ENCODE measurements around the gene ZNF423.

DNA sequence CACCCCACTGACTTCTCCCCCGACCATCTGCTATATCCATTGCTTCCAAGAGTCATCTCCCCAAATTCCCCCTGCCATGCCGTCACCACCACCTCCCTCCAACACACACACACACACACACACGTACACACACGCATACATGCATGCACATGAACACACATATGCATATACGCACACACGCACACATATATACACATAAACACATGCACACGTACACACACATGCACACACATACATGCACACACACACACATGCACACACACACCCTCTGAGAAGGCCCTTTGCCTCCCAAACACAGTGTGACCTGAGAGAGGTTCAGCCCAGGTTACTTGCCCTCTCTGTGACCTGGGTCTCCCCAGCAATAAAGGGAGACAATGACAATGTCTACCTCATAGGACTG, 95.1 kb downstream of the ZNF423 start:
- TF ChIP-seq, protein P1, sequence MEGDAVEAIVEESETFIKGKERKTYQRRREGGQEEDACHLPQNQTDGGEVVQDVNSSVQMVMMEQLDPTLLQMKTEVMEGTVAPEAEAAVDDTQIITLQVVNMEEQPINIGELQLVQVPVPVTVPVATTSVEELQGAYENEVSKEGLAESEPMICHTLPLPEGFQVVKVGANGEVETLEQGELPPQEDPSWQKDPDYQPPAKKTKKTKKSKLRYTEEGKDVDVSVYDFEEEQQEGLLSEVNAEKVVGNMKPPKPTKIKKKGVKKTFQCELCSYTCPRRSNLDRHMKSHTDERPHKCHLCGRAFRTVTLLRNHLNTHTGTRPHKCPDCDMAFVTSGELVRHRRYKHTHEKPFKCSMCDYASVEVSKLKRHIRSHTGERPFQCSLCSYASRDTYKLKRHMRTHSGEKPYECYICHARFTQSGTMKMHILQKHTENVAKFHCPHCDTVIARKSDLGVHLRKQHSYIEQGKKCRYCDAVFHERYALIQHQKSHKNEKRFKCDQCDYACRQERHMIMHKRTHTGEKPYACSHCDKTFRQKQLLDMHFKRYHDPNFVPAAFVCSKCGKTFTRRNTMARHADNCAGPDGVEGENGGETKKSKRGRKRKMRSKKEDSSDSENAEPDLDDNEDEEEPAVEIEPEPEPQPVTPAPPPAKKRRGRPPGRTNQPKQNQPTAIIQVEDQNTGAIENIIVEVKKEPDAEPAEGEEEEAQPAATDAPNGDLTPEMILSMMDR (conservative IDR thresholded peaks at IDR 0.05; ENCODE audit: low read depth, low read length): no peak
- TF ChIP-seq EZH2 (IDR thresholded peaks at IDR 0.05; ENCODE audit: borderline replicate concordance, low read depth, low read length, poor library complexity, severe bottlenecking): no peak
